ENCODE results near the gene LGALS1.

DNA sequence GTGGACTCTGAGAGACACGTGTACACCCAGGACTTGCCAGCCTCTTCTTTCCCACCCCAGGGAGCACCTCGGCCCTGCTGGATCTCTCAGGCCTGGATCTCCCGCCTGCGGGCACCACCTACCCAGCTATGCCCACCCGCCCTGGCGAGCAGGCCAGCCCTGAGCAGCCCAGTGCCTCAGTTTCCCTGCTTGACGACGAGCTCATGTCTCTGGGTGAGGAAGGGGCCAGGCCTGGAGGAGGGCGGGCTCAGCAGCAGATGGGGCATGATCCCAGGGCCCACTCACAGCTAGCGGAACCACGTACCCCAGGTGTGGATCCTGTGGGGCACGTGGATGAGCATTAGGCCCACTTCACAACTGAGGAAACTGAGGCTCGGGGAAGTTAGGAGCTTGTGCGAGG is 49.7 kb upstream of the LGALS1 start:
- TF ChIP-seq TAF1 (IDR thresholded peaks at IDR 0.05; ENCODE audit: low read depth, low read length) (no peak), POLR2A (IDR thresholded peaks at IDR 0.05; ENCODE audit: low read depth, low read length) (no peak), POLR2AphosphoS5 (IDR thresholded peaks at IDR 0.05; ENCODE audit: low read depth, low read length) (no peak), POU2F2 (IDR thresholded peaks at IDR 0.05; ENCODE audit: low read depth, low read length) (no peak)
